ENCODE measurements around the gene THOP1. TPM values are rescaled to one million over a fixed set of nuclear protein-coding genes. Genes with fewer than 3 reads are reported as not detected.
"Not testable (repeated sequence)": the region's sequence is repeated elsewhere in the genome, so short reads cannot be mapped to it uniquely, and the experiment has no call there.

THOP1 gene
- total and polyA plus RNA-seq, 9 donors: 11.3 to 54.7 (median 39.5) TPM

DNA sequence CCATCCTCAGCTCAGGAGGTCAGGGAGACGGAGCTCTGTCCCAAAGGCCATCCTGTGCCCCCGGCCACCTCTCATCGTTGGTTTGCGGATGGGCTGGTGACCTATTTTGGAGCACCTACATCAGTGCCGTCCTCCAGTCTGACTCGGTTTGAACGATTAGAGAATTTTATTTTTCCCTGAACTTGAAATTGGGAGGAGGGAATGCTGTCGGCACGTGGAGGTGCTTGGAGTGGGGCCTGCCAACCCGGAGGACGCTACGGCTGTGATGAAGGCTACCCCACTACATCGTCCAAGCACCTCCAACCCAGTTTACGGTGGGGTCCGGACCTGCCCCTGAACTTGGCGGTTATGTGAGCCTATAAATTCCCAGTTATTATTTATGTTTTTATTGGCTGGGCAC is 31.3 kb downstream of the THOP1 start:
- no peak for DNase-seq
- no peaks in the 10 kb centered on the region for H3K36me3 ChIP-seq
- WGBS, 3 donors: 66 to 81% (median 71%) methylated on average over 16 of the region's 16 CpGs
- no peaks in the 10 kb centered on the region for H3K27me3 ChIP-seq
- H3K4me1 ChIP-seq (ENCODE audit: insufficient read depth): peaks cover 7% of the 10 kb centered on the region
- no peak overlapping the region for H3K4me3 ChIP-seq
- no peak overlapping the region for H3K27ac ChIP-seq
- intact Hi-C loops (cut with DNase I): no loop called here
- TF ChIP-seq POLR2A (IDR thresholded peaks at IDR 0.05): no peak
- TF ChIP-seq, protein P1, sequence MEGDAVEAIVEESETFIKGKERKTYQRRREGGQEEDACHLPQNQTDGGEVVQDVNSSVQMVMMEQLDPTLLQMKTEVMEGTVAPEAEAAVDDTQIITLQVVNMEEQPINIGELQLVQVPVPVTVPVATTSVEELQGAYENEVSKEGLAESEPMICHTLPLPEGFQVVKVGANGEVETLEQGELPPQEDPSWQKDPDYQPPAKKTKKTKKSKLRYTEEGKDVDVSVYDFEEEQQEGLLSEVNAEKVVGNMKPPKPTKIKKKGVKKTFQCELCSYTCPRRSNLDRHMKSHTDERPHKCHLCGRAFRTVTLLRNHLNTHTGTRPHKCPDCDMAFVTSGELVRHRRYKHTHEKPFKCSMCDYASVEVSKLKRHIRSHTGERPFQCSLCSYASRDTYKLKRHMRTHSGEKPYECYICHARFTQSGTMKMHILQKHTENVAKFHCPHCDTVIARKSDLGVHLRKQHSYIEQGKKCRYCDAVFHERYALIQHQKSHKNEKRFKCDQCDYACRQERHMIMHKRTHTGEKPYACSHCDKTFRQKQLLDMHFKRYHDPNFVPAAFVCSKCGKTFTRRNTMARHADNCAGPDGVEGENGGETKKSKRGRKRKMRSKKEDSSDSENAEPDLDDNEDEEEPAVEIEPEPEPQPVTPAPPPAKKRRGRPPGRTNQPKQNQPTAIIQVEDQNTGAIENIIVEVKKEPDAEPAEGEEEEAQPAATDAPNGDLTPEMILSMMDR (IDR thresholded peaks at IDR 0.05): no peak
- TF ChIP-seq EP300 (IDR thresholded peaks at IDR 0.05): no peak
- no peaks in the 10 kb centered on the region for H3K9me3 ChIP-seq

GRCh38 chr19:2817237-2817829 is 32.0 kb downstream of the THOP1 start:
- H3K36me3 ChIP-seq; H3K4me1 ChIP-seq (ENCODE audit: insufficient read depth); H3K27me3 ChIP-seq; H3K27ac ChIP-seq; H3K4me3 ChIP-seq; intact Hi-C loops (cut with DNase I); H3K9me3 ChIP-seq: not testable (repeated sequence)
- DNase-seq: peak in 1 of 5 donors; percentile 14
- WGBS, 3 donors: 57 to 76% (median 71%) methylated on average over 22 of the region's 22 CpGs

DNA sequence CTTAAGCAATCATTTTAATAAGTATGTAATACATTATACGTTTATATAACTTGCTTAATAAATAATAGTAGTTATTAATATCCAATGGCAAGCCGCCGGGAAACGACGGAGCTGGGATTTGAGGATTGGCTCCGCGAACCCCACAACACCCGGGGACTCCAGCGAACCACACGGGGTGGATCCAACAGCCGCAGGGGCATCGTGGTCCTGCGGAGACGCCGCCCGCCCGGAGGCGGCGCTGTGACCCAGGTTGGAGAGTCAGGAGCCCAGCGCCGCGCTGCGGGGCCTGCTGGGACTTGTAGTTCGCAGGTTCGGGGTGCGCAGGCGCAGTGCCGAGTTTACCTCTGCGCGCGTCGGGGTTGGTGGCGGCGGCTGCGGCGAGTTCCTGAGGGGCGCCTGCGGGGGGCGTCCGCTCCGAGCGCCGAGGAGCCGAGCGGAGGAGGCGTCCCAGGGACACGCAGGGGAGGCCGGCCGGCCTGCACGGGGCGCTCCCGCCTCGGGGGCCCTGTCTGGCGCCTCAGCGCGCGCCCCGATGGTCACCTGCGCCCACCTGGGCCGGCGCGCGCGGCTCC is 34.3 kb downstream of the THOP1 start, which contains the start of gene ZNF554:
Gene ZNF554 (plus strand): TSS at position 329 of the 572 bp plus-strand sequence. CDS start 204 bp downstream, at position 533.
- intact Hi-C loops (cut with DNase I): no loop called here
- WGBS, 3 donors: 0 to 1% (median 1%) methylated on average over 24 to 64 of the region's 64 CpGs
- H3K27ac ChIP-seq: peak within 1 kb of the TSS; percentile 52 to 55

GRCh38 chr19:2820112-2820702 is 34.9 kb downstream of the THOP1 start:
- no peaks in the 10 kb centered on the region for H3K27me3 ChIP-seq
- intact Hi-C loops (cut with DNase I): no loop called here
- no peaks in the 10 kb centered on the region for H3K9me3 ChIP-seq
- 1 to 2% (median 1%) methylated on average over 21 to 36 of the region's 36 CpGs for WGBS, 3 donors
- H3K36me3 ChIP-seq: no peaks in the 10 kb centered on the region
- H3K27ac ChIP-seq: peak overlapping the region; percentile 52 to 55
- TF ChIP-seq EP300 (IDR thresholded peaks at IDR 0.05) (no peak), POLR2A (IDR thresholded peaks at IDR 0.05) (no peak)
- TF ChIP-seq, protein P1 (IDR thresholded peaks at IDR 0.05): no peak
- DNase-seq: peak in 1 of 5 donors; percentile 39
- H3K4me3 ChIP-seq: peak overlapping the region; percentile 82
- peaks cover 7% of the 10 kb centered on the region for H3K4me1 ChIP-seq (ENCODE audit: insufficient read depth)

More for the DNA sequence above, 34.3 kb downstream of the THOP1 start, which contains the start of gene ZNF554:
- H3K4me1 ChIP-seq (ENCODE audit: insufficient read depth): peaks cover 7% of the 10 kb centered on the region
- no peaks in the 10 kb centered on the region for H3K36me3 ChIP-seq
- H3K27me3 ChIP-seq: no peaks in the 10 kb centered on the region
- TF ChIP-seq EP300 (IDR thresholded peaks at IDR 0.05): no peak
- TF ChIP-seq, protein P1 (IDR thresholded peaks at IDR 0.05): peak; percentile 93 to 99 (median 98)
- TF ChIP-seq POLR2A (IDR thresholded peaks at IDR 0.05): peak; percentile 20
- peak; percentile 97 to 99 (median 98) for DNase-seq
- H3K4me3 ChIP-seq: peak within 1 kb of the TSS; percentile 82
- H3K9me3 ChIP-seq: no peaks in the 10 kb centered on the region

DNA sequence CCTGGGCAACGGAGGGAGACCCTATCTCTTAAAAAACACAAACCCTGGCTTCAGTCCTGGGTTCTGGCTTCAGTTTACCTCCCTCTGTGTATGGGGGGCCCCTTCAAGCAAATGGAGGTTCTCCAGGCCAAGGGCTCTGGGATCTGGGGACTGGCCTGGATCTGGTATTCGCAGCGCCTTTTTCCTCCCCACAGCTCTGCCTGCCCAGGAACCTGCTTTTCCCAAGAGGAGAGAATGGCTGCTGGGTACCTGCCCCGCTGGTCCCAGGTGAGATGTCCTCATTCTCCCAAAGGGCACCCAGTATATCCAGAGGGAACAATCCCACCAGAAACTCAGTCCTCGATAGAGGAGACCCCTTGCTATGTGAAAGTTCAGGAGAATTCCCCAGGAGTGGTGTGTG is 37.5 kb downstream of the THOP1 start:
- DNase-seq: no peak
- no peaks in the 10 kb centered on the region for H3K9me3 ChIP-seq
- H3K27me3 ChIP-seq: no peaks in the 10 kb centered on the region
- 93 to 95% (median 95%) methylated on average over 5 of the region's 5 CpGs for WGBS, 3 donors
- intact Hi-C loops (cut with DNase I): no loop called here
- no peaks in the 10 kb centered on the region for H3K36me3 ChIP-seq
- H3K4me1 ChIP-seq (ENCODE audit: insufficient read depth): peaks cover 7% of the 10 kb centered on the region
- no peak overlapping the region for H3K4me3 ChIP-seq
- no peak overlapping the region for H3K27ac ChIP-seq
- TF ChIP-seq POLR2A (IDR thresholded peaks at IDR 0.05) (no peak), EP300 (IDR thresholded peaks at IDR 0.05) (no peak)
- TF ChIP-seq, protein P1 (IDR thresholded peaks at IDR 0.05): no peak

All from ovary (tissue), 9 donors.